HCEC 1CT (cell line): ENCODE results near the gene KANK4.
"Not testable (repeated sequence)": the region's sequence is repeated elsewhere in the genome, so short reads cannot be mapped to it uniquely, and the experiment has no call there.

Experiments
- DNase-seq: peaks from one replicate; pipeline ENCODE4 v3.0.0-alpha.2; 2017

KANK4 gene

GRCh38 chr1:62269851-62270495, 49.3 kb downstream of the KANK4 start:
- DNase-seq: no peak

- DNase-seq: no peak
Observed at GRCh38 chr1:62269439-62269838, 49.8 kb downstream of the KANK4 start.

GRCh38 chr1:62268315-62268714, 50.9 kb downstream of the KANK4 start:
- no peak for DNase-seq

GRCh38 chr1:62265956-62266935, 53.0 kb downstream of the KANK4 start:
- no peak for DNase-seq

- DNase-seq: no peak
Observed at GRCh38 chr1:62263814-62264353, 55.4 kb downstream of the KANK4 start.

- DNase-seq: no peak
Observed at GRCh38 chr1:62263006-62263813, 56.0 kb downstream of the KANK4 start.

GRCh38 chr1:62260688-62261087, 58.5 kb downstream of the KANK4 start:
- DNase-seq: no peak

GRCh38 chr1:62259551-62259950, 59.7 kb downstream of the KANK4 start:
- DNase-seq: no peak

GRCh38 chr1:62250126-62250726, 69.0 kb downstream of the KANK4 start:
- DNase-seq: no peak

- no peak for DNase-seq
Observed at GRCh38 chr1:62247391-62248168, 71.7 kb downstream of the KANK4 start.

- no peak for DNase-seq
Observed at GRCh38 chr1:62245201-62245600, 74.0 kb downstream of the KANK4 start.

- DNase-seq: not testable (repeated sequence)
Observed at GRCh38 chr1:62244380-62244779, 74.9 kb downstream of the KANK4 start.

- no peak for DNase-seq
Observed at GRCh38 chr1:62241371-62242131, 77.7 kb downstream of the KANK4 start.

GRCh38 chr1:62240651-62241370, 78.4 kb downstream of the KANK4 start:
- DNase-seq: no peak

- DNase-seq: not testable (repeated sequence)
Observed at GRCh38 chr1:62239652-62240403, 79.4 kb downstream of the KANK4 start.

GRCh38 chr1:62238507-62238906, 80.7 kb downstream of the KANK4 start:
- no peak for DNase-seq

- no peak for DNase-seq
Observed at GRCh38 chr1:62237950-62238374, 81.3 kb downstream of the KANK4 start.

- DNase-seq: no peak
Observed at GRCh38 chr1:62237361-62237760, 81.9 kb downstream of the KANK4 start.

GRCh38 chr1:62235576-62235975, 83.7 kb downstream of the KANK4 start:
- DNase-seq: no peak
